ENCODE data around the gene ADAMTSL1. TPM values are rescaled to one million over a fixed set of nuclear protein-coding genes. Genes with fewer than 3 reads are reported as not detected.

Gene ADAMTSL1
- total RNA-seq, 1 experiment from 2014 or later: 1.2 TPM

DNA sequence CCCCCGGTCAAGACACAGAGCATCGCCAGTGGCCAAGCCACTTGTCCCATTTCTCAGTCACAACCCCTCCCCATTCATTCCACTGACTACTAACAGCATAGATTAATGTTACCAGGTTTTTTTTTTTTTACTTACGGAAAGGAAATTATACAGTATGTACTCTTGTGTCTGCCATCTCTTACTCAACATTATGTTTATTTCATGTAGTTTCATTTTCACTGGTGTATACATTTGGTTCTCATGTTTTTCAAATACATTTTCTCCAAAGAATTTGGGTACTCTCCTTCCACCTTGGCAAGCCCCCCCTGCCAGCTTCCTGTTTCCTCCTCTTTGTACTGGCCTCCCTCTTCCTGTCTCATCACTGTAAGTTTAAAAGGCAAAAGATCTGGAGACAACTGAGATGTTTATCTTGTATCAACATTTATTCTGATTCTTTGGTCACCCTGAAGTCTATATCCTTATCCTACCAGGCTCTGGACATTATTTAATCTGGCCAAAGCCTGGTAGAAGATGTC is 351.8 kb downstream of the ADAMTSL1 start:
- no peak overlapping the region for H4K8ac ChIP-seq (replicated peaks; ENCODE audit: insufficient read length, low read depth, low read length)
- Mint-ChIP-seq H3K4me3 (no peak overlapping the region), H3K9me3 (no peaks in the 10 kb centered on the region), H3K36me3 (ENCODE audit: insufficient read depth in 1 of 3, low read depth in 3 of 3) (no peaks in the 10 kb centered on the region), H3K27me3 (ENCODE audit: low read depth) (peaks cover 3% of the 10 kb centered on the region), H3K27ac (no peak overlapping the region), H3K4me1 (peaks cover 29 to 31% of the 10 kb centered on the region in 2 experiments)
- no peak overlapping the region for H2AFZ ChIP-seq (ENCODE audit: low read length)
- H3K23me2 ChIP-seq (ENCODE audit: insufficient read length, low read depth, low read length, poor library complexity, severe bottlenecking): no peaks in the 10 kb centered on the region
- H3K9ac ChIP-seq (ENCODE audit: extremely low read depth, insufficient read length, low read length): no peak overlapping the region
- no peak overlapping the region for H4K5ac ChIP-seq (ENCODE audit: insufficient read length, low read depth, low read length)
- no peak overlapping the region for H3K4ac ChIP-seq (ENCODE audit: low read depth, low read length)
- no peaks in the 10 kb centered on the region for H3K79me2 ChIP-seq (ENCODE audit: insufficient read depth, low read length)
- no CpG with 5 or more reads among the region's 3 CpGs for WGBS (ENCODE audit: extremely low coverage, insufficient read length, low lambda C conversion rate)
- no peak overlapping the region for H3K27ac ChIP-seq (ENCODE audit: insufficient read length, low read depth, low read length)
- no peak overlapping the region for H3K23ac ChIP-seq (ENCODE audit: insufficient read length, low read depth, low read length)
- no peak overlapping the region for H2BK120ac ChIP-seq (ENCODE audit: low read depth, low read length, poor library complexity, severe bottlenecking)
- no peak overlapping the region for H3K56ac ChIP-seq (ENCODE audit: insufficient read length, low read depth, low read length)
- no peak for TF ChIP-seq CTCF (conservative IDR thresholded peaks at IDR 0.05)
- H2BK5ac ChIP-seq (ENCODE audit: insufficient read length, low read length): no peak overlapping the region
- no peak overlapping the region for H2BK15ac ChIP-seq (ENCODE audit: low read depth, low read length)
- no peak overlapping the region for H3K4me2 ChIP-seq (ENCODE audit: insufficient read depth, insufficient read length, low read length)
- H4K91ac ChIP-seq (ENCODE audit: insufficient read length, low read depth, low read length): no peak overlapping the region
- no peak for DNase-seq
- no peaks in the 10 kb centered on the region for H4K20me1 ChIP-seq (ENCODE audit: control insufficient read depth, insufficient read depth, insufficient read length)
- no peak overlapping the region for H3T11ph ChIP-seq (ENCODE audit: low read length)
- no peak overlapping the region for H2AK5ac ChIP-seq (ENCODE audit: insufficient read length, low read length)
- no peaks in the 10 kb centered on the region for H3K9me3 ChIP-seq (ENCODE audit: control insufficient read depth, low read depth, low read length)
- no peak overlapping the region for H2BK12ac ChIP-seq (ENCODE audit: insufficient read length, low read depth, low read length)
- H3K18ac ChIP-seq (ENCODE audit: insufficient read length, low read depth, low read length): no peak overlapping the region
- H3K79me1 ChIP-seq (ENCODE audit: insufficient read depth, low read depth, low read length, poor library complexity, severe bottlenecking): no peaks in the 10 kb centered on the region
- no peaks in the 10 kb centered on the region for H3K27me3 ChIP-seq (ENCODE audit: insufficient read depth, low read length)
- H3K4me1 ChIP-seq (ENCODE audit: insufficient read depth, low read length): no peaks in the 10 kb centered on the region
- no peak overlapping the region for H3K14ac ChIP-seq (ENCODE audit: insufficient read depth, low read length)
- no peak overlapping the region for H2BK20ac ChIP-seq (ENCODE audit: low read depth, low read length, poor library complexity, severe bottlenecking)

All from H9 (cell line).